Raji (cell line): ENCODE results near the gene TMEM236.

Experiments
- POLR2A ChIP-seq: IDR thresholded peaks from 2 replicates; pipeline ENCODE4 v1.6.1; 2011; ENCODE audit warnings: low read depth, low read length, control low read depth; ENCODE audit not compliant: insufficient read depth

TMEM236 gene

GRCh38 chr10:17833656-17834055 is 81.7 kb downstream of the TMEM236 start:
- no peak for TF ChIP-seq POLR2A

- TF ChIP-seq POLR2A, result no peak
These were observed 83.7 kb downstream of the TMEM236 start for GRCh38 chr10:17835688-17836087.

GRCh38 chr10:17836942-17837341 is 84.9 kb downstream of the TMEM236 start:
- TF ChIP-seq POLR2A, result no peak

- no peak for TF ChIP-seq POLR2A
These were observed 86.2 kb downstream of the TMEM236 start for GRCh38 chr10:17838080-17838648.

DNA sequence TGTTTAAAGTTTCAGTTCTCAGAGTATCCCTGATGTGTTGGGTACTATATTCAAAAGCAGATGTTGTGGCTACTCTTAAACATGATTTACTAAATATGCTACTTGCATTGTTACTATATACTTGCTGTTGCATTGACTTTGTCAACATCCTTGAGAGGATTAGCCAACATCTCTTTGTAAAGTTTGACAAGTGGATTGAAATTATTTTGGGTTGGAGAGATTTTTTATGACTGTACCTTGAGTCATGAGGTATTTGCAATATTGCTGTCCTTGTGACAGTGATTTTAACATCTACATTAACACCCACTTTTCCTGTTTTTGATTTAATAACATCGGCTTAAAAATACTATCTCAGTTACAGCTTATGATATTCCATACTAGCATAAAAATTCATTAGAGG is 89.0 kb downstream of the TMEM236 start:
- no peak for TF ChIP-seq POLR2A

GRCh38 chr10:17842641-17843040 is 90.6 kb downstream of the TMEM236 start:
- no peak for TF ChIP-seq POLR2A

- no peak for TF ChIP-seq POLR2A
These were observed 95.7 kb downstream of the TMEM236 start for GRCh38 chr10:17847585-17848296.

GRCh38 chr10:17848646-17849045 is 96.6 kb downstream of the TMEM236 start:
- TF ChIP-seq POLR2A, result no peak
